GM18519 (cell line): ENCODE measurements around the gene TMEM88.

Experiments
- ATAC-seq: cut with Tn5 transposase; IDR thresholded peaks from one replicate; pipeline ENCODE4 v1.9.1; 2021; ENCODE audit warnings: mild to moderate bottlenecking, moderate library complexity; ENCODE audit not compliant: unreplicated experiment, low FRiP score

Gene TMEM88

DNA sequence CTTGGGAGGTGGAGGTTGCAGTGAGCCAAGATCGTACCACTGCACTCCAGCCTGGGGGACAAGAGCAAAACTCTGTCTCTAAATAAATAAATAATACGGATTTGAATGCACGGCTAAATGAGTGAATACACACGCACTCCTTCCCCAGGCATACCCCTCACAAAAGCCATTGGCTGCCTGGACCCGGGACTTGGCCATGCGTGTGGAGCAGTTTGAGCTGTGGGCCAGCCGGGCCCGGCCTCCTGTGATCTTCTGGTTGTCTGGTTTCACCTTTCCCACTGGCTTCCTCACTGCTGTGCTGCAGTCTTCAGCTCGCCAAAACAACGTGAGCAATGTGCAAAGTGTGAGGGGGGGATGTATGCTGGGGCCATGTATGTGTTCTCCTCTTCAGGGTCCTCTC is 22.4 kb upstream of the TMEM88 start:
- no peak for ATAC-seq

DNA sequence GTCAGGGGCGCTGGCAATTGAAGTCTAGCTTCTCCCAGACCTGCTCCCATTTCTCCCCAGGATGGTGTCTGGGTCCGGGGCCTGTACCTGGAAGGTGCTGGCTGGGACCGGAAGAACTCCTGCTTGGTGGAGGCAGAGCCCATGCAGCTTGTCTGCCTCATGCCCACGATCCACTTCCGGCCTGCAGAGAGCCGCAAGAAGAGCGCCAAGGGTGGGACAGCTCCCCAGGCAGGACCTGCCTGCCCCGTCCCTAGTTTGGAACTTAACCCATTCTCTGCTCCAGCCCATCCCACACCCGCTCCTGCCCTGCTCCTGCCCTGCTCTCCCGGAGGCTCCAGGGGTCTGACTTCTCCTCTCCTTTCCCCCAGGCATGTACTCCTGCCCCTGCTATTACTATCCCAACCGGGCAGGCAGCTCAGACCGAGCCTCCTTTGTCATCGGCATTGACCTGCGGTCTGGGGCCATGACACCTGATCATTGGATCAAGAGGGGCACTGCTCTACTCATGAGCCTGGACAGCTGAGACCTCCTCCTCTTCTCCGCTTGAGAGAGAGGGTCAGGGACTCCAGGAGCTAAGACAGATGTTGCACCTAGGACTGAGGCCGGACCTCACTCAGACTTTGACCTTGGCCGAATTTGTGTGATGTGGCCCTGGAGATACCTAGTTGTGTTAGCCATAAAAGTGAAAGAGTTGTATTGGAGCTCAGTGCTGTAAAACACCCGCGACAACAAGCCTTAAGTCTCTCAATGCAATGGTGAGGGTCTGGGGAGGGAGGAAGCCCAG is 21.7 kb upstream of the TMEM88 start:
- ATAC-seq = no peak

DNA sequence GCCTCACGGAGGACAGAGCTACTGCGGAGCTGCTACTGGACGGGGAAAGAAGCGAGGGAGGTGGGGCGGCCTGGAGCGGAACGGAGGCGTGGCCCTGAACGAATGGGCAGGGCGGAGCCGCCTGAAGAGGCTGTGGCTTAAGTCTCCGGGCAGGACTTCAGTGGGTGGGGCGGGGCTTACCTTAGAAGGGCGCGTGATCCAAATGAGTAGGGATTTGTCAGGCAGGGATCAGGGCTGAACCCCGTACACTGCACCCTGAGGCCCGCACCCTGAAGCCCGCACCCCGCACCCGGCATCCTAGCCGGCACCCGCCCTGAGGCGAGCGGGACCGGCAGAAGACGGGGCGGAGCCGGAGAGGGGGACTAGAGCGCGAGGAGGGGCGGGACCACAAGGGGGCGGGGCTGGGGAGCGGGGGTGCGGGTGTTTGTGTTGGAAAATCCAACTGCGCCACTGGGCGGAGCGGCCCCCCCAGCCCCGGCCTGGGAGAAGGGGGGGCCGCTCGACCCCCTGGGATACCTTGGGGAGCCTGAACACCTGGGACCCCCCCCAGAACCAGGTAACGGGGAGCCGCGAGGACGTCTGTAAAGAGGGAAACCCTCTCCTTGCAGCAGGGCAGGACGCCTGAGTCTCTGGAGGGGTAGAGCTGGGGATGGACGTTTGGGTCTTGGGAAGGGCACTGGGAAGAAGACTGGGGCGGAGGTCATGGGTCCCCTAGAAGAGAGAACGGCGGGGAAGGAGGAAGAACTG is 20.9 kb upstream of the TMEM88 start, which contains the start of gene KDM6B:
Gene KDM6B, plus strand, starts transcription at position 423 of the 747 bp plus-strand sequence. CDS start 11,338 bp downstream, outside the sequence.
- no peak for ATAC-seq

DNA sequence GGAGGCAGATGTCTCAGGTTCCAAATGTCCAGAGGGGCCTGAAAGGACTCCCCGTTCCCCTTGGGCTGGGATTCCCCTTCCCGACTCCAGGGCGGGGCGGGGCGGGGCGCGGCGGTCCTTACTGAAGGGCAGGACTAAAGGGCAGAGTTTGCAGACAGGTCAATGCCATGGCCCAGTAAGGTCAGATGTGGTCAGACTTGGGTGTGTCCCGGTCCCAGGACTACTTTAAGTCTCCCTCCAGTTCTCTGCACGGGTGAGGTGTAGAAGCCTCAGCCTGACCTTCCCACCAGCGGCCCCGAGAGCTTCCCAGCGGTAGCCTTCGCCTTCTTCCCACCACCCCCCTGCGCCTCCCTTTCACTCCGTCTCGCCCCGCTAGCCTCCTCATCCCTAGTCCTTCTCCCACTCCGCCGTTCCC is 20.3 kb upstream of the TMEM88 start:
- ATAC-seq = no peak

DNA sequence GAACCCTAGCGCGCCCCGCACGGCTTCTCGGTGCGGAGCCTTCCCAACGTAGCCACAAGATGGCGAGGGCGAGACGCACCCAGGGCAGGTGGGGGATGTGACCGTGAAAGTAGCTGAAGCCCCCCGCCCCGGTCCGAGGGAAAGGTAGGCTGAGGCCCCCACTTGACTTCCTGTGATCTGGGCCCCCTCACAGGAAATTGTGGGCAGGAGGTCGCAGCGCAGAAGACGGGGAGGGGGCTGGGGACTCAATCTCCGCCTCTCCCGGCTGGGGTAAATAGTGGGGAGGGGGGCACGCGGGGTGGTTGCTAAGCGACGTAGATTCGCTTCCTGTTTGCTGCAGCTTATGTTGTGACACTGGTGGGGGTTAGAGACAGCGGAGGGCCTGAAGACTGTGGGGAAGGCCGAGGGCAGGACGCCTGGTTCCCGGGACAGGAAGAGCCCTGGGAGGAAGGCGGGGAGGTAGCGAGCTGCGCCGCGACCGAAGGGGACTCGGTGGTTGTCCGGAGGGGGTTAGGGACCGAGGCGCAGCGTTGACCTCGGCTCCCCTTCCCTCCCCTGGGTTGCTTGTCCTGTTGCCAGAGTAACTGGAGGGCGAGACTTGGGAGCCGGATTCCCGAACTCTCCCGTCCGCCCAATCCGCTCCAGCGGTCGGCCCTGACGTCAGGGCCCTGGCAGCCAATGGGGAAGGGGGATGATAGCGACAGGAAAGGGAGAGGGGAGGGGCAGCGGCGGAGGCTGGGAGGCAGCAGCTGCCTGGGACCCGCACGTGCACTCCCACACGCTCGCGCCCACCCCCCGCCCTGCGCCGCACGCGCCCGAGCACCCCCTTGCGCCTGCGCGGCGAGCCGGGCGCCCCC is 19.7 kb upstream of the TMEM88 start:
- peak; percentile 27 for ATAC-seq

DNA sequence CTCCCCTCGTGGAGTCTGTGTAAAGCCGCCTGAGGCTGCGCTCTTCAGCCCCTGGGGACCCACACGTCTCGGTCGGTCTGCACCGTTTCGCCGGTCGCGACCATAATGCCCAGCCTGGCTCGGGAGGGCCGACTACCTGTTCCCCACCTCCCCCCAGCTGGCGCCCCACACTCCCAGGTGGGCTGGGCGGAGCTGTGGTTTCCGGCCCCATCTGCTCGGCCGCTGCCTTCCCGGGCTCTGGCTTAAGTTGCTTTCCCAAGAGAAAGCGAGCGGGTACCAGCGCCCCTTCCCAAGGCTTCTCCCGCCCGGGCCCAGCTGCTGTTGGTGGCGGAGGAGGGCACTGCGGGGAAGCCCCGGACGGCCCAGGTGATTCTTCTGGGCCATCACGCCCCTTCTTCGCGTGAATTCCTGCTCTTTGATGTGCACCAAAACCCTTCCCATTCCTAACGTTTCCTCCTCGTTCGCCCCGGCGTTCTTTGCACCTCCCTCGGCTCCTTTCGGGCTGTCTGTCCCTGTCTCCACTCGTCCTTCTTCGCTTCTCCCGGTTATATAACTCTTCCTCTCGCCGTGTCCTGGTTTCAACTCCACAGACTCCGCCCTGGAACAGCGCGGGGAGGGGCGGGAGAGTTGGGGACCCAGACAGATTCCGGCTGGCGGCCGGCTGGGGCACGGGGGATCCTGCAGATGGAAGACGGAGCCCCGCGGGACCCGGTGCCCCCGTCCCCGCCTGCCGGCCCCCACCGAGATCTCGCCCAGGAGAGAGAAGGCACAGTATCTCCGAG is 18.9 kb upstream of the TMEM88 start:
- peak; percentile 5 for ATAC-seq

DNA sequence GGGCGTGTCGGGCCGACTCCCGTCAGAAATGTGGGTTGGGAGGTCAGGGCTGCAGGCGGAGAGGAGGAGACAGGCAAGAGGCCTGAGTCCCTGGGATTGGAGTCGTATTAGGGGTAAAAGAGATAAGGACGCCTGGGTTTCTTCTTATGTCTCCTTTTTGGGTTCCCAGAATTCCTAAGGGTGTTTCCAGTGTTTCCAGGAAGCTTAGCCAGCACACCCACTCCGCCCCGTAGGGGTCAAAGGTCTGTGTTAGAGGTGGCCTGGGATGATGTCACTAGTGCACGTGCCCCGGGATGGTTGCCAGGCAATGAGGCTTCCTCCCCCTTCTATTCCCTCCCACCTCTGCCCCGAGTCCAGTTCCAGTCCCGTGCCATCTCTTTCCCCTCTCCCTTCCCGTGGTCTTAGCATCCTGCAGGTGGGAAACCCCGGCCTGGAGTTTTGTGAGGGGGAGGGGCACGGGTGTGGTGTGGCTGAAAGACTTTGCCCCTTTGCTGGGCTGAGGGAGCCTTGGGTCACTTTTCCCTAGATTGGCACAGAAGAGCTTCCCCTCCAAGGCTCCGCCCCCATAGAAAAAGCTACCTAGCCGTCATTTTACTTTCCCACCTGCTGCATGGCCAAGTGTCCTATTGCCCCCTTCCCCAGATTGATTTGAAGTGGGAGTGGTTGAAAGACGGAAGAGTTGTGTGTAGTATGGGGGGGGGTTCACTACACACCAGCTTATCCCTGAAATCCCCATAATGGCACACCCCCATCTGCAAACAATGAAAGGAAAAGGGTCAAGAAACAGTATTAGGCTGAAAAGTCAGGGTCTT is 18.1 kb upstream of the TMEM88 start:
- ATAC-seq = no peak

DNA sequence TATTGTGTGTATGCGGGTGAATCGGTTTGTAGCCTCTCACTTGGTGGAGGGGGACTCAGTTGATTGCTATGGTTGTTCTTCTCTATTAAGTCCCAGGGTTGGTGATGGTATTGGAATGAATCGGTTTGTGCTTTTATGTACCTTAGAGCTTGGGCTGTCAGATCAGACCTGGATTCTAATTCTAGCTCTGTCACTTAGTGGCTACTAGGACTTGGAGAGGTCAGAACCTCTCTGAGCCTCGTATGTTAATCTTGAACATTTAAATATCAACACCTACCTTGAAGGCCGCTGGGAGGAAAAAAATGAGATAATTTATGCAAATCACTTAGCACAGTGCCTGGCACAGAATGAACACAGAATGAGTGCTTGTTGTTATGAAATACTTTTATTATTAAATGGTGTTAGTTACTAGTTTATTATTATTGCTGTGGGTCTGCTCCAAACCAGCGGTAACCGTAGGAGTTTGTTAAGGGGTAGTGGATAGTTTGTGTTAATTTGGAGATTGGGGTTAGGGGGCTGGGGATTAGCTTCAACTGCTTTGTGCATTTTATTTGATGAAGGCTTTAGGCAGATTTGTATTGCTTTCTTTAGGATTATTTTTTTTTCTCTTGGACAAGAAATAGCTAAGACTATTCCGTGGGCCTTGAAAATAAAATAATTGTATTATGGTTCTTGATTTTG is 17.3 kb upstream of the TMEM88 start:
- no peak for ATAC-seq

DNA sequence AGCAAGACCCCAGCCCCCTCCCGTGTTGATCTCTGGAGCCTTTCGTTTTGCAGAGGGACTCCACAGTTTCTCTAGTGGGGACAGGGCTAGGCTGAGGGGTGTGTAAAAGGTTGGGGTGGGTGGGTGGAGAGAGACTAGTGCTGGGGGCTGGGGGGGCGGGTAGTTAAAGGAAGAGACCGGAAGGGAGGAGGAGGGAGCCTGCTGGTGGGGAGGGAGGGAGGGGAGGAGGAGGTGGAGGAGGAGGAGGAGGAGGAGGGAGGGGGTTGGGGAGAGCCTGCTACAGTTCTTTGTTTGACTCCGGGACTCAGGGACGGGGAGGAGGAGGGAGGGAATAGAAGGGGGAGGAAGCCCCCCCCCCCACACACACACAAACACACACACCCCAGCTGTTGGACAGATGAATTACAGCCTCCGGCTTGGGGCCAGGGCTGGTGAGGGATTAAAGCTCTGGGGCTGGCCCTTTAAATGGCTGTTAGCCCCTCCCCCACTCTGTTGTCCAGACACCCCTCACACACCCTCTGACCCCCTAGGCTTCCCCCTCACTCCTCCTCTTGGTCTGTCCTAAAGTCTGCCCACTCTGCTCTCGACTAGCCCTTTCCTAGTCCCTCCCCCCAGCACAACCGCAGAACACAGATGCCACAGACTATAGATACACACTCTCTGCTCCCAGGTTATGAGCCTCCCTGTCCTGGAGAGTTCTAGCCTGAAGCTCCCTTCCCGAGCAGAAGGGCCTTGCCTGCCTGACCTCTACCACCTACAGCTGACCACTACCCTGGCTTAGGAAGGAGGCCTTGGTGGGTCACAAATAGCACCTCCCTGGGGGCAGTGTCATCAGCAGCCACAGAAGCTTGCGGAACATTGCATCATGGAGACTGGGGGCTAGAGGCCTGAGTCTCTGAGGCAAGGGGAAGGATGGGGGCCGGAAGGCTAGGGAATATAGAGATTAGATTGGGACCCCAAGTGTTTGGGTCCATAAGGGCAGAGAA is 16.5 kb upstream of the TMEM88 start:
- ATAC-seq = no peak

DNA sequence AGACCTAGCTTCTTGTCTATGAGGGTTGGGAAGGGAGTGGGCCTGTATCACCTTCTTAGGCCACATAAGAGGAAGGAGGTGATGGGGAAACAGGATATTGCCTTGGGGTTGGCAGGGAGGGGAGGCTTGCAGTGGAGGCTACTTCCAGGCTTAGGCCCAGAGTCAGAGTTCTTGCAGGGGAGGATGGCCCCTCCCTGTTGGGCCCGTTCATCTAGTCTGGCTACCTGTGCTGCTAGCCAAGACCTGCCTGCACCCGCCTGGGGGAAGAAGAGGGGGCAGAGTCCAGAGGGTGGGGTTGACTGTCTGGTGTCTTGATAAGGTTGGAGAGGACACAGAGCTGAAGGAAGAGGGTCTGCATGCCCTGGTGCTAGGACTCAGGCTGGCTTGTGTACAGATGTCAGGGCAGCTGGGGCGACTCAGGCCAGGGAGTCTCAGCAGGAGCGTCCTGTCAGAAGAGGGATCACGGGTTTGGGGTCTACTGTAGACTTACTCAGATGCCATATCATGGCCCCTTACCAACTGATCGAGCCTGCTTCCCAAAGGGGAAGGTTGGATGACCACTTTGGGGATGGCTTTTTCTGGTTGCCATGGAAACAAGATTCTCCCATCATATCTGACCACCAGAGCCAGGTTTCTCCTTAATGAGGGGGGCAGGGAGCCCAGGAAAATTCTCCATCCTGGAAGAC is 15.5 kb upstream of the TMEM88 start:
- ATAC-seq = no peak

DNA sequence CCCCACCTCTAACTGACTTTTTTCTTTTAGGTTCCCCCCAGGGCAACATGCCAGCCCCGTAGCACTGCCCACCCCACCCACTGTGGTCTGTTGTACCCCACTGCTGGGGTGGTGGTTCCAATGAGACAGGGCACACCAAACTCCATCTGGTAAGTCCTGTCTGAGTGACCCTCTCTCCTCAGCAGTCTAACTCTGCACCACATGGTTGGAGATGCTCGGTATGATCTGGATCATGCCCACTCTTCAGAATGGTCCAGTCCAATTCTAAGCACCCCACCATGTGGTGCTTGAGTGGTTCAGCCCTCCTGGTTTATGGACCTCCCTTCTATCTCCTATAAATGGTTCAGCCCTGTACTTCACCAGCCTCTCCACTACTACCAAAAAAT is 15.0 kb upstream of the TMEM88 start:
- ATAC-seq = no peak

DNA sequence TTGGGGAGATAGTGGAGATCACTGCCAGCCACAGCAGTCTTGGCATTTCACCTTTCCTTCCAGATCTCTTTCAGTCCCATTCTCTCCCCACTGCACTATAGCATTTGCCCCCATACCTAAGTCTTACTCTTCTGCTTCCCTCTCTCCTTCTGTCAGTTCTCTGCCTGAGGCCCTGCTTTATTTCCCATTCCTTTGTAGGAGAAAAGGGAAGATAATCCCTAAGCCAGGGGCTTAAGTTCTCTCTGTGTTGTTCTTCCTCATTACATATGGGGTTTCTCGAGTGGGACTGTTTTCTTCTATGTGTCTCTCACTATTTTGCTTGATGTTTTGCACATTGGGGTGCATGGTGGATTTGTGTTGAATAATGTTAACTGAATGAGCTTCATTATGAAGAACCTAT is 14.4 kb upstream of the TMEM88 start:
- no peak for ATAC-seq

DNA sequence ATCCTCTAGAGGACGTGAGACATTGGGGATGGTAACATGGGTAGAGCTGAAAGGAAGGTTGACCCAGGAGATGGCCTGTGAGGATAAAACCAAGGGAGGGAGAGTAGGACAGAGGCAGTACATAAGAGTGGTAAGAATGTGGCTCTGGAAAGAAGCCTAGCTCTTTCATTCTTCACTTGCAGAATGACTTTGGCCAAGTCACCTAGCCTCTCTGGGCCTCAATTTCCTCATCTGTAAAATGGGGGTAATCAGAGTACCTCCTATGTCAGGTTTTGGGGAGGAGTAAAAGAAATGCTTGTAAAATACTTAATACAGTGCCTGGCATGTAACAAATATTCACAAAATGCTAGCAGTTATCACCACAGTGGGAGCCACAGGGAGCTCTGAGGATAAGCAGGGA is 14.0 kb upstream of the TMEM88 start:
- ATAC-seq = no peak

DNA sequence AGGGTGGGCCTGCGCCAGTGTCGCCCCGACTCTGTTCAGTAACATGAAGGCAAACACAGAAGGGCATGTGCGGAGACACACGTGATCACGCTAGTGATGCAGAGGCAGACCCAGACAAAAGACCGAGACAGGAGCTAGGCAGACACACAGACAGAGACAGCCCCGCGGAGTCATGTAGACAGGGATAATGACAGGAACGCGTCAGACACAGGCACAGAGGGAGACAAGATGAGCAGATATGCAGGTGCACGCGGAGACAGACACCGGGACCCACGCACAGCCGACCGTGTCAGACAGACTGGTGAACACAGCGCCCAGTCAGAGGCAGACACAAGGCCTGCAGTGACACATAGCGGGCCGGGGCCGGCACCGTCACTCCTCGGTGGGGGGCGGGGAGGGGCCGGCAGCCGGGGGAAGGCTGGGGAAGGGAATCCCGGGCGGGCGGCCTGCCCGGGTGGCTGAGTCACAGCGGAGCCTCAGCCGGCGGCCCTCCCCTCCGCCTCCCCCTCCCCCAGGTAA is 13.4 kb upstream of the TMEM88 start:
- ATAC-seq = no peak

DNA sequence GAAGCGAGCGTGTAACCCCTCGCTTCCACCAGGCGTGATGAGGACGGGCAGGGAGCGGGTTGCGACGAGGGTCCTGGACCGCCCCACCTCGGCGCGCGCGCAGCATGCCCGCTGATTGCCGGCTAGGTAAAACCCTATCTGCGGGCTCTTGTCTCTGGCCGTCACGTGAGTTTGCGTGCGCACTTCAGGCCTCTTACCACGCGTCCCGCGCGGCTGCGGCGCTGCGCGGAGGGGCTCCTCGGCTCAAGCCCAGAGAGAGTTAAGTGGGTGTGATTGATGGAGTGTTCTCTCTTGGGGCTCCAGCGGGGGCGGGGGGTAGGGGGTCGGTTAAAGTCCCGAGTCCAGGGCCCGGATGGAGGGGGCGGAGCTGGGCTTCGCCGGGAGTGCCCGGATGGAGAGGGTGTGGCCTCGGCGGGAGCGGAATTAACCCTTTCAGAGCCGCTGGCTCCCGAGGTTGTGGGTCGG is 12.9 kb upstream of the TMEM88 start:
- ATAC-seq = no peak

DNA sequence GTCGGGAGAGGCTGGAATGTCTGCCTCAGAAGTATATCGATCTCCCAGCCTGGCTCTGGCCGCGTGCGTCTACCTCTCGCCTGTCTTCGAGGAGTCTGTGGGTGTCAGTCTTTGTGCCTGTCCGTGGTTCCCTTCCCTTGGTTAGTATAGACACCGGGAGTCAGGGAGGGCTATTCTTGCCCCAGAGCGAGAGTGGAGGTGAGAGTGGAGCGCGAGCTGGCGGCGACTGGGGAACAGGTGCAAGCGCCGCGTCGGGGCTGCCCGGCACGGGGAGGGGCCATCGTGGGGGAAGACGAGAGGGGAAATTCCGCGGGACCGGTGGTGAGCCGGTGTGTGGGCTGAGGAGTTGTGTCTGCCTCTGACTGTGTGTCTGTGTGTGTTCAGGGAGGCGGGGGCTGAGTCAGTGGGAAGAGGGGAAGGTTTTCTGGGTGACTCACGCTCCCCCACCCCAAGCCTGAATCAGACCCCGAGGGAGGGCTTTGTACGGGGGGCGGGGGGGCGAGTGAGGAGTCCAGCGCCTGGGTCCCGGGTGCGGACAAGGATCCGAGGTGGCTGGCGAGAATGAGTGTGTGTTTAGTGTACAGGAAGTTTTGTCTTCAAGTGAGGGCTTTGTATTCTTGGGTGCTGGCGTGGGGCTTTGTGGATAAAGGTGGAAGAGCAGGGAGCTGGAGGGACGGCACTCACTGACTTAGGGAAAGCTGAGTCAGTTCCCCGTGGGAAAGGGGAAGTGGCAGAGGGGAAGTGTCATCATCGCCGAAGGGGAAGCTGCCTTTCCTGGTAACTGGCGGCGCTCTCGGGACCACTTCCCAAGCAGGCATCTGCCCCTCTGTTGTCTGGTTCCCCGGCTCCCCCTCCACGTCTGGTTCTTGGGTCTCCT is 12.2 kb upstream of the TMEM88 start:
- no peak for ATAC-seq
